Measurements from ENCODE around the gene SLC22A23.

Gene SLC22A23

GRCh38 chr6:3239110-3239830 is 217.6 kb downstream of the SLC22A23 start:
- no peak for DNase-seq
- no peak for ATAC-seq

- DNase-seq (no peak), ATAC-seq (no peak)
Measured at GRCh38 chr6:3237761-3238662, 218.8 kb downstream of the SLC22A23 start.

GRCh38 chr6:3236005-3236404 is 220.8 kb downstream of the SLC22A23 start:
- DNase-seq (no peak), ATAC-seq (no peak)

GRCh38 chr6:3235486-3235885 is 221.4 kb downstream of the SLC22A23 start:
- ATAC-seq = no peak
- no peak for DNase-seq

- DNase-seq (no peak), ATAC-seq (no peak)
Measured at GRCh38 chr6:3233904-3234303, 222.9 kb downstream of the SLC22A23 start.

GRCh38 chr6:3233321-3233720 is 223.5 kb downstream of the SLC22A23 start:
- ATAC-seq (no peak), DNase-seq (no peak)

GRCh38 chr6:3232017-3232945 is 224.6 kb downstream of the SLC22A23 start:
- ATAC-seq = no peak
- DNase-seq = no peak

- no peak for DNase-seq
- ATAC-seq = no peak
Measured at GRCh38 chr6:3231247-3232016, 225.4 kb downstream of the SLC22A23 start.

GRCh38 chr6:3230900-3231246 is 226.0 kb downstream of the SLC22A23 start:
- DNase-seq = no peak

GRCh38 chr6:3230256-3230882 is 226.5 kb downstream of the SLC22A23 start:
- no peak for DNase-seq
- no peak for ATAC-seq

More at GRCh38 chr6:3230900-3231246, 226.0 kb downstream of the SLC22A23 start:
- ATAC-seq = no peak

- ATAC-seq (no peak), DNase-seq (peak; percentile 46)
Measured at GRCh38 chr6:3229566-3230178, 227.2 kb downstream of the SLC22A23 start.

GRCh38 chr6:3228771-3229565 is 227.9 kb downstream of the SLC22A23 start:
- DNase-seq (peak; percentile 32), ATAC-seq (peak; percentile 21)

GRCh38 chr6:3228046-3228671 is 228.7 kb downstream of the SLC22A23 start:
- ATAC-seq = no peak
- DNase-seq = no peak

- no peak for DNase-seq
- no peak for ATAC-seq
Measured at GRCh38 chr6:3227363-3228045, 229.3 kb downstream of the SLC22A23 start, which contains the start of gene TUBB2B. Gene TUBB2B (minus strand): TSS chr6:3227653. CDS start chr6:3227543, 110 bp downstream.

GRCh38 chr6:3226481-3227362 is 230.1 kb downstream of the SLC22A23 start:
- no peak for ATAC-seq
- DNase-seq = peak; percentile 30

GRCh38 chr6:3226042-3226441 is 230.8 kb downstream of the SLC22A23 start:
- ATAC-seq (no peak), DNase-seq (no peak)

- DNase-seq = no peak
- ATAC-seq = no peak
Measured at GRCh38 chr6:3222506-3223038, 234.3 kb downstream of the SLC22A23 start.

Measured in stimulated activated naive CD8-positive, alpha-beta T cell treated with anti-CD3 and anti-CD28 coated beads, Interleukin-15, Interleukin-2, amounts not matched to agents 100 U/mL and 50 U/mL, for 24 hours (primary cell).